DOHH2 (cell line): Measurements from ENCODE around the gene CLIC3.

ENCODE experiments used
- H3F3A ChIP-seq: fragments of 200-600 bp; sonication (generic), shearing (Covaris generic); 2 replicates; pipeline ENCODE4 v1.6.0; 2016; ENCODE audit warnings: antibody characterized with exemption, mild to moderate bottlenecking; ENCODE audit not compliant: control insufficient read depth, insufficient read depth
- H3K27ac ChIP-seq: fragments of 200-600 bp; sonication (generic); 2 replicates; pipeline ENCODE4 v1.5.1; 2014; ENCODE audit warnings: low read depth, mild to moderate bottlenecking, low read length, moderate library complexity
- H3K27me3 ChIP-seq: fragments of 200-600 bp; sonication (generic); 2 replicates; pipeline ENCODE4 v1.6.1; 2014; ENCODE audit warnings: mild to moderate bottlenecking, low read length, mixed read lengths; ENCODE audit not compliant: control insufficient read depth
- H3K36me3 ChIP-seq: fragments of 200-600 bp; sonication (generic); 2 replicates; pipeline ENCODE4 v1.6.1; 2014; ENCODE audit warnings: mild to moderate bottlenecking, low read length, moderate library complexity, mixed read lengths; ENCODE audit not compliant: control insufficient read depth
- H3K4me1 ChIP-seq: fragments of 200-600 bp; sonication (generic); 2 replicates; pipeline ENCODE4 v1.6.1; 2014; ENCODE audit warnings: mild to moderate bottlenecking, low read length, mixed read lengths; ENCODE audit not compliant: control insufficient read depth
- H3K4me2 ChIP-seq: fragments of 200-600 bp; sonication (generic); 2 replicates; pipeline ENCODE4 v1.6.0; 2014; ENCODE audit warnings: mild to moderate bottlenecking, low read length, moderate library complexity
- H3K4me3 ChIP-seq: fragments of 200-600 bp; sonication (generic); 2 replicates; pipeline ENCODE4 v1.5.1; 2014; ENCODE audit warnings: mild to moderate bottlenecking, low read length, mixed read lengths
- H3K79me2 ChIP-seq: fragments of 200-600 bp; sonication (generic); 2 replicates; pipeline ENCODE4 v1.6.1; 2014; ENCODE audit warnings: mild to moderate bottlenecking, low read length, mixed read lengths; ENCODE audit not compliant: control insufficient read depth
- H3K9me2 ChIP-seq: fragments of 200-600 bp; sonication (generic); replicated peaks from 2 replicates; pipeline ENCODE4 v1.6.1; 2014; ENCODE audit warnings: mild to moderate bottlenecking, low read length, mixed read lengths; ENCODE audit not compliant: control insufficient read depth
- H3K9me3 ChIP-seq: fragments of 200-600 bp; sonication (generic); 2 replicates; pipeline ENCODE4 v1.6.1; 2014; ENCODE audit warnings: antibody characterized with exemption, low read length, mixed read lengths; ENCODE audit not compliant: control insufficient read depth, insufficient read depth
- H4K20me1 ChIP-seq: fragments of 200-600 bp; sonication (generic); 2 replicates; pipeline ENCODE4 v1.6.0; 2014; ENCODE audit warnings: low read depth, mild to moderate bottlenecking, antibody characterized with exemption, low read length, moderate library complexity; ENCODE audit not compliant: control insufficient read depth, insufficient read depth
- CTCF ChIP-seq: fragments of 200-600 bp; sonication (generic); IDR thresholded peaks from one replicate; pipeline ENCODE4 v1.5.1; 2014; ENCODE audit warnings: antibody characterized with exemption, mild to moderate bottlenecking, low read depth, low read length; ENCODE audit not compliant: poor library complexity, severe bottlenecking
- EZH2phosphoT487 ChIP-seq: fragments of 200-600 bp; sonication (generic); IDR thresholded peaks from 2 replicates; pipeline ENCODE4 v1.6.1; 2017; ENCODE audit warnings: borderline replicate concordance, mild to moderate bottlenecking, antibody characterized with exemption, low read length, moderate library complexity, mixed read lengths

CLIC3 gene

GRCh38 chr9:136962163-136962562 is 34.2 kb downstream of the CLIC3 start:
- H3K9me2 ChIP-seq = no peaks in the 10 kb centered on the region
- no peaks in the 10 kb centered on the region for H3K27me3 ChIP-seq
- H3K4me1 ChIP-seq = peaks cover 14% of the 10 kb centered on the region
- no peaks in the 10 kb centered on the region for H3K79me2 ChIP-seq
- TF ChIP-seq CTCF (no peak), EZH2phosphoT487 (no peak)
- H3K4me3 ChIP-seq = no peak overlapping the region
- no peaks in the 10 kb centered on the region for H3K36me3 ChIP-seq
- no peaks in the 10 kb centered on the region for H3K9me3 ChIP-seq
- H4K20me1 ChIP-seq = no peaks in the 10 kb centered on the region
- no peaks in the 10 kb centered on the region for H3F3A ChIP-seq
- no peak overlapping the region for H3K4me2 ChIP-seq
- no peak overlapping the region for H3K27ac ChIP-seq

- Histone ChIP-seq H3K9me3 (no peaks in the 10 kb centered on the region), H3K4me3 (no peak overlapping the region), H3K4me2 (no peak overlapping the region), H3K4me1 (peaks cover 14% of the 10 kb centered on the region), H4K20me1 (no peaks in the 10 kb centered on the region), H3K27me3 (no peaks in the 10 kb centered on the region), H3K79me2 (no peaks in the 10 kb centered on the region), H3K27ac (no peak overlapping the region), H3K9me2 (no peaks in the 10 kb centered on the region), H3F3A (no peaks in the 10 kb centered on the region), H3K36me3 (no peaks in the 10 kb centered on the region)
- TF ChIP-seq CTCF (no peak), EZH2phosphoT487 (no peak)
These were observed 34.9 kb downstream of the CLIC3 start for GRCh38 chr9:136961279-136962065.

GRCh38 chr9:136960938-136961275 is 35.5 kb downstream of the CLIC3 start:
- no peak for TF ChIP-seq CTCF
- no peak for TF ChIP-seq EZH2phosphoT487
- H3K36me3 ChIP-seq = no peaks in the 10 kb centered on the region
- peaks cover 8% of the 10 kb centered on the region for H3K4me1 ChIP-seq

More at GRCh38 chr9:136960938-136961275, 35.5 kb downstream of the CLIC3 start:
- Histone ChIP-seq H3K4me3 (no peak overlapping the region), H3K27ac (no peak overlapping the region), H4K20me1 (no peaks in the 10 kb centered on the region), H3K9me2 (no peaks in the 10 kb centered on the region), H3K4me2 (no peak overlapping the region), H3K79me2 (no peaks in the 10 kb centered on the region), H3K27me3 (no peaks in the 10 kb centered on the region), H3F3A (no peaks in the 10 kb centered on the region), H3K9me3 (no peaks in the 10 kb centered on the region)
